Measurements from ENCODE around the gene PIK3CB.

The PIK3CB gene

GRCh38 chr3:138657508-138657907 is 177.2 kb downstream of the PIK3CB start:
- H3K4me1 ChIP-seq (ENCODE audit: control insufficient read depth, insufficient read depth, low read length) = no peaks in the 10 kb centered on the region
- no CpG with 5 or more reads among the region's 2 CpGs for WGBS (ENCODE audit: insufficient coverage, insufficient read length)
- no peaks in the 10 kb centered on the region for H3K9me3 ChIP-seq (ENCODE audit: control insufficient read depth, insufficient read depth, low read length)
- H3K4me3 ChIP-seq (ENCODE audit: low read length) = no peak overlapping the region
- no peaks in the 10 kb centered on the region for H3K27me3 ChIP-seq (ENCODE audit: control insufficient read depth, insufficient read depth, low read length)
- no peaks in the 10 kb centered on the region; the same call in 1 of the 2 replicates for H3K36me3 ChIP-seq (ENCODE audit: control insufficient read depth, insufficient read depth, low read length)
- no peak for DNase-seq (ENCODE audit: low read depth, low spot score)
- H3K27ac ChIP-seq (ENCODE audit: low read length) = no peak overlapping the region

- Histone ChIP-seq H3K27me3 (ENCODE audit: control insufficient read depth, insufficient read depth, low read length) (no peaks in the 10 kb centered on the region), H3K4me1 (ENCODE audit: control insufficient read depth, insufficient read depth, low read length) (no peaks in the 10 kb centered on the region; the same call in 1 of the 2 replicates), H3K4me3 (ENCODE audit: low read length) (no peak overlapping the region), H3K27ac (ENCODE audit: low read length) (no peak overlapping the region), H3K9me3 (ENCODE audit: control insufficient read depth, insufficient read depth, low read length) (peaks cover 3% of the 10 kb centered on the region), H3K36me3 (ENCODE audit: control insufficient read depth, insufficient read depth, low read length) (peaks cover 17% of the 10 kb centered on the region)
- DNase-seq (ENCODE audit: low read depth, low spot score) = no peak
Observed at GRCh38 chr3:138653567-138653966, 181.2 kb downstream of the PIK3CB start.

GRCh38 chr3:138649134-138649533 is 185.6 kb downstream of the PIK3CB start:
- WGBS (ENCODE audit: insufficient coverage, insufficient read length) = no CpG with 5 or more reads among the region's 5 CpGs
- H3K27ac ChIP-seq (ENCODE audit: low read length) = no peak overlapping the region
- DNase-seq (ENCODE audit: low read depth, low spot score) = no peak
- peaks cover 17% of the 10 kb centered on the region for H3K36me3 ChIP-seq (ENCODE audit: control insufficient read depth, insufficient read depth, low read length)
- no peak overlapping the region for H3K4me3 ChIP-seq (ENCODE audit: low read length)
- no peaks in the 10 kb centered on the region for H3K27me3 ChIP-seq (ENCODE audit: control insufficient read depth, insufficient read depth, low read length)
- no peaks in the 10 kb centered on the region; the same call in 1 of the 2 replicates for H3K4me1 ChIP-seq (ENCODE audit: control insufficient read depth, insufficient read depth, low read length)
- H3K9me3 ChIP-seq (ENCODE audit: control insufficient read depth, insufficient read depth, low read length) = peaks cover 4% of the 10 kb centered on the region

- Histone ChIP-seq H3K27me3 (ENCODE audit: control insufficient read depth, insufficient read depth, low read length) (no peaks in the 10 kb centered on the region), H3K27ac (ENCODE audit: low read length) (no peak overlapping the region), H3K36me3 (ENCODE audit: control insufficient read depth, insufficient read depth, low read length) (peaks cover 15% of the 10 kb centered on the region), H3K4me3 (ENCODE audit: low read length) (no peak overlapping the region), H3K9me3 (ENCODE audit: control insufficient read depth, insufficient read depth, low read length) (peaks cover 4% of the 10 kb centered on the region), H3K4me1 (ENCODE audit: control insufficient read depth, insufficient read depth, low read length) (no peaks in the 10 kb centered on the region; the same call in 1 of the 2 replicates)
- DNase-seq (ENCODE audit: low read depth, low spot score) = no peak
Observed at GRCh38 chr3:138646513-138646912, 188.2 kb downstream of the PIK3CB start.

- peaks cover 4% of the 10 kb centered on the region for H3K9me3 ChIP-seq (ENCODE audit: control insufficient read depth, insufficient read depth, low read length)
- H3K27ac ChIP-seq (ENCODE audit: low read length) = no peak overlapping the region
- no peaks in the 10 kb centered on the region for H3K27me3 ChIP-seq (ENCODE audit: control insufficient read depth, insufficient read depth, low read length)
- peaks cover 13% of the 10 kb centered on the region for H3K36me3 ChIP-seq (ENCODE audit: control insufficient read depth, insufficient read depth, low read length)
- no peaks in the 10 kb centered on the region; the same call in 1 of the 2 replicates for H3K4me1 ChIP-seq (ENCODE audit: control insufficient read depth, insufficient read depth, low read length)
- no peak for DNase-seq (ENCODE audit: low read depth, low spot score)
- H3K4me3 ChIP-seq (ENCODE audit: low read length) = no peak overlapping the region
Observed at GRCh38 chr3:138646008-138646407, 188.7 kb downstream of the PIK3CB start.

GRCh38 chr3:138642927-138643253 is 191.8 kb downstream of the PIK3CB start:
- no peak for DNase-seq (ENCODE audit: low read depth, low spot score)
- H3K9me3 ChIP-seq (ENCODE audit: control insufficient read depth, insufficient read depth, low read length) = peaks cover 1% of the 10 kb centered on the region; the same call in 1 of the 2 replicates
- no CpG with 5 or more reads among the region's 1 CpG for WGBS (ENCODE audit: insufficient coverage, insufficient read length)
- no peaks in the 10 kb centered on the region for H3K4me1 ChIP-seq (ENCODE audit: control insufficient read depth, insufficient read depth, low read length)
- no peaks in the 10 kb centered on the region for H3K27me3 ChIP-seq (ENCODE audit: control insufficient read depth, insufficient read depth, low read length)
- H3K36me3 ChIP-seq (ENCODE audit: control insufficient read depth, insufficient read depth, low read length) = no peaks in the 10 kb centered on the region
- no peak overlapping the region for H3K27ac ChIP-seq (ENCODE audit: low read length)
- H3K4me3 ChIP-seq (ENCODE audit: low read length) = no peak overlapping the region

GRCh38 chr3:138642226-138642926 is 192.4 kb downstream of the PIK3CB start:
- Histone ChIP-seq H3K9me3 (ENCODE audit: control insufficient read depth, insufficient read depth, low read length) (peaks cover 1% of the 10 kb centered on the region; the same call in 1 of the 2 replicates), H3K27ac (ENCODE audit: low read length) (no peak overlapping the region), H3K36me3 (ENCODE audit: control insufficient read depth, insufficient read depth, low read length) (no peaks in the 10 kb centered on the region), H3K4me3 (ENCODE audit: low read length) (no peak overlapping the region), H3K4me1 (ENCODE audit: control insufficient read depth, insufficient read depth, low read length) (no peaks in the 10 kb centered on the region), H3K27me3 (ENCODE audit: control insufficient read depth, insufficient read depth, low read length) (no peaks in the 10 kb centered on the region)
- no peak for DNase-seq (ENCODE audit: low read depth, low spot score)
- no CpG with 5 or more reads among the region's 4 CpGs for whole genome bisulfite sequencing (ENCODE audit: insufficient coverage, insufficient read length)

GRCh38 chr3:138640537-138640936 is 194.2 kb downstream of the PIK3CB start:
- no peak overlapping the region for H3K27ac ChIP-seq (ENCODE audit: low read length)
- no peak for DNase-seq (ENCODE audit: low read depth, low spot score)
- H3K27me3 ChIP-seq (ENCODE audit: control insufficient read depth, insufficient read depth, low read length) = no peaks in the 10 kb centered on the region
- no peak overlapping the region for H3K4me3 ChIP-seq (ENCODE audit: low read length)
- H3K36me3 ChIP-seq (ENCODE audit: control insufficient read depth, insufficient read depth, low read length) = no peaks in the 10 kb centered on the region
- no peaks in the 10 kb centered on the region for H3K4me1 ChIP-seq (ENCODE audit: control insufficient read depth, insufficient read depth, low read length)
- no CpG with 5 or more reads among the region's 4 CpGs for WGBS (ENCODE audit: insufficient coverage, insufficient read length)
- 0 out of 2 replicates have a peak, but pooled peaks cover 1% of the 10 kb centered on the region for H3K9me3 ChIP-seq (ENCODE audit: control insufficient read depth, insufficient read depth, low read length)

GRCh38 chr3:138638641-138639040 is 196.1 kb downstream of the PIK3CB start:
- Histone ChIP-seq H3K9me3 (ENCODE audit: control insufficient read depth, insufficient read depth, low read length) (no peaks in the 10 kb centered on the region), H3K27ac (ENCODE audit: low read length) (no peak overlapping the region), H3K4me1 (ENCODE audit: control insufficient read depth, insufficient read depth, low read length) (no peaks in the 10 kb centered on the region), H3K4me3 (ENCODE audit: low read length) (no peak overlapping the region), H3K27me3 (ENCODE audit: control insufficient read depth, insufficient read depth, low read length) (no peaks in the 10 kb centered on the region), H3K36me3 (ENCODE audit: control insufficient read depth, insufficient read depth, low read length) (no peaks in the 10 kb centered on the region)
- DNase-seq (ENCODE audit: low read depth, low spot score) = no peak
- no CpG with 5 or more reads among the region's 2 CpGs for WGBS (ENCODE audit: insufficient coverage, insufficient read length)

GRCh38 chr3:138629526-138629925 is 205.2 kb downstream of the PIK3CB start:
- Histone ChIP-seq H3K4me3 (ENCODE audit: low read length) (no peak overlapping the region), H3K27me3 (ENCODE audit: control insufficient read depth, insufficient read depth, low read length) (no peaks in the 10 kb centered on the region), H3K9me3 (ENCODE audit: control insufficient read depth, insufficient read depth, low read length) (no peaks in the 10 kb centered on the region), H3K36me3 (ENCODE audit: control insufficient read depth, insufficient read depth, low read length) (no peaks in the 10 kb centered on the region), H3K27ac (ENCODE audit: low read length) (no peak overlapping the region), H3K4me1 (ENCODE audit: control insufficient read depth, insufficient read depth, low read length) (no peaks in the 10 kb centered on the region)
- WGBS (ENCODE audit: insufficient coverage, insufficient read length) = no CpG with 5 or more reads among the region's 6 CpGs
- no peak for DNase-seq (ENCODE audit: low read depth, low spot score)

GRCh38 chr3:138625707-138626365 is 208.9 kb downstream of the PIK3CB start:
- Histone ChIP-seq H3K36me3 (ENCODE audit: control insufficient read depth, insufficient read depth, low read length) (no peaks in the 10 kb centered on the region), H3K4me1 (ENCODE audit: control insufficient read depth, insufficient read depth, low read length) (no peaks in the 10 kb centered on the region), H3K27ac (ENCODE audit: low read length) (no peak overlapping the region), H3K27me3 (ENCODE audit: control insufficient read depth, insufficient read depth, low read length) (no peaks in the 10 kb centered on the region), H3K9me3 (ENCODE audit: control insufficient read depth, insufficient read depth, low read length) (no peaks in the 10 kb centered on the region), H3K4me3 (ENCODE audit: low read length) (no peak overlapping the region)
- WGBS (ENCODE audit: insufficient coverage, insufficient read length) = no CpG with 5 or more reads among the region's 3 CpGs
- DNase-seq (ENCODE audit: low read depth, low spot score) = no peak
